Measurements from ENCODE around the gene AHCY. TPM values are rescaled to one million over a fixed set of nuclear protein-coding genes. Genes with fewer than 3 reads are reported as not detected.
"Not testable (repeated sequence)": the region's sequence is repeated elsewhere in the genome, so short reads cannot be mapped to it uniquely, and the experiment has no call there.

AHCY gene
- total RNA-seq, 1 experiment from 2014 or later: 401 TPM

GRCh38 chr20:34264141-34264540 is 39.0 kb downstream of the AHCY start:
- no peaks in the 10 kb centered on the region for H3K9me3 Mint-ChIP-seq
- peaks cover 3% of the 10 kb centered on the region; the same call in 1 of the 2 replicates for H3K4me1 Mint-ChIP-seq
- no peak for ATAC-seq
- no peak overlapping the region for H3K27ac Mint-ChIP-seq
- TF ChIP-seq ELF4 (CRISPR knock-in tag; IDR thresholded peaks at IDR 0.05; ENCODE audit: low read depth): no peak
- no peak for TF ChIP-seq ZNF263 (CRISPR knock-in tag; IDR thresholded peaks at IDR 0.05; ENCODE audit: low read depth)
- TF ChIP-seq FOXP1 (CRISPR knock-in tag; IDR thresholded peaks at IDR 0.05; ENCODE audit: borderline replicate concordance): no peak
- TF ChIP-seq NFATC4 (CRISPR knock-in tag; IDR thresholded peaks at IDR 0.05): no peak
- no peak for TF ChIP-seq GTF2I (CRISPR knock-in tag; conservative IDR thresholded peaks at IDR 0.05)
- no peak for TF ChIP-seq ESRRA (CRISPR knock-in tag; IDR thresholded peaks at IDR 0.05; ENCODE audit: borderline replicate concordance)
- no peak for TF ChIP-seq TEAD1 (CRISPR knock-in tag; IDR thresholded peaks at IDR 0.05)
- TF ChIP-seq JAZF1 (CRISPR knock-in tag; IDR thresholded peaks at IDR 0.05): no peak
- H3K36me3 Mint-ChIP-seq: no peaks in the 10 kb centered on the region
- CTCF ChIA-PET: no interaction called here
- no peak for DNase-seq (ENCODE audit: low spot score)
- POLR2A ChIA-PET: no interaction called here
- no peak overlapping the region for H3K4me3 Mint-ChIP-seq
- peaks cover 4% of the 10 kb centered on the region for H3K27me3 Mint-ChIP-seq (ENCODE audit: low read depth)

GRCh38 chr20:34263468-34263867 is 39.7 kb downstream of the AHCY start:
- H3K36me3 Mint-ChIP-seq; DNase-seq (ENCODE audit: low spot score); H3K27me3 Mint-ChIP-seq (ENCODE audit: low read depth); H3K27ac Mint-ChIP-seq; H3K4me3 Mint-ChIP-seq; H3K4me1 Mint-ChIP-seq; H3K9me3 Mint-ChIP-seq; ATAC-seq: not testable (repeated sequence)
- ChIA-PET CTCF (interaction anchor here (1.6 kb wide), 1 partner anchor 72 kb away, joined by 7 read pairs; no protein-coding TSS in a partner anchor), POLR2A (interaction anchor here (0.5 kb wide), 1 partner anchor 1704 kb away, joined by 6 read pairs; no protein-coding TSS in a partner anchor)

GRCh38 chr20:34262488-34263288 is 40.5 kb downstream of the AHCY start:
- DNase-seq (ENCODE audit: low spot score) (no peak), ATAC-seq (peak; percentile 32; the same call in 1 of the 2 replicates)
- no peaks in the 10 kb centered on the region for H3K36me3 Mint-ChIP-seq
- ChIA-PET CTCF (interaction anchor here (1.6 kb wide), 1 partner anchor 72 kb away, joined by 7 read pairs; no protein-coding TSS in a partner anchor), POLR2A (interaction anchor here (0.5 kb wide), 1 partner anchor 1705 kb away, joined by 6 read pairs; no protein-coding TSS in a partner anchor)
- peak overlapping the region; percentile 73 for H3K27ac Mint-ChIP-seq
- TF ChIP-seq NR1H2 (CRISPR knock-in tag; IDR thresholded peaks at IDR 0.05): no peak
- TF ChIP-seq GTF2I (CRISPR knock-in tag; conservative IDR thresholded peaks at IDR 0.05): no peak
- no peak for TF ChIP-seq MLX (CRISPR knock-in tag; IDR thresholded peaks at IDR 0.05)
- TF ChIP-seq GRHL2 (CRISPR knock-in tag; IDR thresholded peaks at IDR 0.05; ENCODE audit: insufficient replicate concordance, severe bottlenecking): no peak
- no peak for TF ChIP-seq SMAD3 (CRISPR knock-in tag; IDR thresholded peaks at IDR 0.05; ENCODE audit: borderline replicate concordance)
- TF ChIP-seq TEAD1 (CRISPR knock-in tag; IDR thresholded peaks at IDR 0.05): no peak
- TF ChIP-seq, protein P1, sequence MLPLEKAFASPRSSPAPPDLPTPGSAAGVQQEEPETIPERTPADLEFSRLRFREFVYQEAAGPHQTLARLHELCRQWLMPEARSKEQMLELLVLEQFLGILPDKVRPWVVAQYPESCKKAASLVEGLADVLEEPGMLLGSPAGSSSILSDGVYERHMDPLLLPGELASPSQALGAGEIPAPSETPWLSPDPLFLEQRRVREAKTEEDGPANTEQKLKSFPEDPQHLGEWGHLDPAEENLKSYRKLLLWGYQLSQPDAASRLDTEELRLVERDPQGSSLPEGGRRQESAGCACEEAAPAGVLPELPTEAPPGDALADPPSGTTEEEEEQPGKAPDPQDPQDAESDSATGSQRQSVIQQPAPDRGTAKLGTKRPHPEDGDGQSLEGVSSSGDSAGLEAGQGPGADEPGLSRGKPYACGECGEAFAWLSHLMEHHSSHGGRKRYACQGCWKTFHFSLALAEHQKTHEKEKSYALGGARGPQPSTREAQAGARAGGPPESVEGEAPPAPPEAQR (CRISPR knock-in tag; IDR thresholded peaks at IDR 0.05): no peak
- TF ChIP-seq HMGXB4 (CRISPR knock-in tag; IDR thresholded peaks at IDR 0.05): no peak
- no peak for TF ChIP-seq ZNF317 (CRISPR knock-in tag; IDR thresholded peaks at IDR 0.05; ENCODE audit: borderline replicate concordance, low read depth)
- no peak for TF ChIP-seq GABPB1 (CRISPR knock-in tag; IDR thresholded peaks at IDR 0.05)
- TF ChIP-seq ZBTB21 (CRISPR knock-in tag; IDR thresholded peaks at IDR 0.05; ENCODE audit: borderline replicate concordance): no peak
- no peaks in the 10 kb centered on the region for H3K4me1 Mint-ChIP-seq
- H3K27me3 Mint-ChIP-seq (ENCODE audit: low read depth): no peaks in the 10 kb centered on the region
- no peaks in the 10 kb centered on the region for H3K9me3 Mint-ChIP-seq
- no peak overlapping the region for H3K4me3 Mint-ChIP-seq
